NCI-H1092 treated with DMSO at 0.1 percent for 48 hours (cell line): ENCODE data around the gene UGT3A2.

Experiments used
- DNase-seq: peaks from one replicate; lab custom pipeline; 2025; lab: John Stamatoyannopoulos, UW

Gene UGT3A2, protein sequence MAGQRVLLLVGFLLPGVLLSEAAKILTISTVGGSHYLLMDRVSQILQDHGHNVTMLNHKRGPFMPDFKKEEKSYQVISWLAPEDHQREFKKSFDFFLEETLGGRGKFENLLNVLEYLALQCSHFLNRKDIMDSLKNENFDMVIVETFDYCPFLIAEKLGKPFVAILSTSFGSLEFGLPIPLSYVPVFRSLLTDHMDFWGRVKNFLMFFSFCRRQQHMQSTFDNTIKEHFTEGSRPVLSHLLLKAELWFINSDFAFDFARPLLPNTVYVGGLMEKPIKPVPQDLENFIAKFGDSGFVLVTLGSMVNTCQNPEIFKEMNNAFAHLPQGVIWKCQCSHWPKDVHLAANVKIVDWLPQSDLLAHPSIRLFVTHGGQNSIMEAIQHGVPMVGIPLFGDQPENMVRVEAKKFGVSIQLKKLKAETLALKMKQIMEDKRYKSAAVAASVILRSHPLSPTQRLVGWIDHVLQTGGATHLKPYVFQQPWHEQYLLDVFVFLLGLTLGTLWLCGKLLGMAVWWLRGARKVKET

DNA sequence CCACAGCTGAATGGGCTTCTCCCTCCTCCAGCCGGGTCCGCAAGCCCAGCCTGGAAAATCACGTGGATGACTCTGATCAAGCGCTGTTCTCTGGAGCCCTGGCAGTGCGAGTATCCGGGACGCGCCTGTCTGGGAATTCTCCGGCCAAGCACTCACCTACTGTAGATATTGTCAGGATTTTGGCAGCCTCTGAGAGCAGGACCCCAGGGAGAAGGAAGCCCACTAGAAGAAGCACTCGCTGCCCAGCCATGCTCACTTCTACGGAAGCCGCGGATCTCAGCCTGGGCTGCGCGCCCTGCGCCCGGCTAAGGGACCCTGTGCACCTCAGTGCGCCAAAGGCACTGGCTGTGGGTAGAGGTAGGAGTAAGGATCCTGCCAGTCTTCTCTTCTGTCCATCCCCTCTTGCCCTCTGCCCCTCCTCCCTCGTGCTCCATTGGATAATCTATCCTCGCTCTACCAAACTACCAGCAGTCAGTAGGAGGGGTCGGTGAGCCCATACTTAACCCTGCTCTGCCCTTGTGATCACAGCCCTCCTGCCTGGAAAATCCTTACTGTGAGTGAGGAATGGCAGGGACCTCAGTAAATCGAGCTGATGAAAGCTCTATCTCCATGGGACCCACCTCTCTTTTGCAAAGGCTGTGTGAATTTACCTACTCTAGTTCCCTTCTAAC lies at the start of gene UGT3A2:
Gene UGT3A2, minus strand, starts transcription at position 343 of the 671 bp plus-strand sequence. Its CDS starts 93 bp downstream, at position 250.
- DNase-seq = no peak

- no peak for DNase-seq
Observed at GRCh38 chr5:36111238-36111637, 44.6 kb upstream of the UGT3A2 start.

DNA sequence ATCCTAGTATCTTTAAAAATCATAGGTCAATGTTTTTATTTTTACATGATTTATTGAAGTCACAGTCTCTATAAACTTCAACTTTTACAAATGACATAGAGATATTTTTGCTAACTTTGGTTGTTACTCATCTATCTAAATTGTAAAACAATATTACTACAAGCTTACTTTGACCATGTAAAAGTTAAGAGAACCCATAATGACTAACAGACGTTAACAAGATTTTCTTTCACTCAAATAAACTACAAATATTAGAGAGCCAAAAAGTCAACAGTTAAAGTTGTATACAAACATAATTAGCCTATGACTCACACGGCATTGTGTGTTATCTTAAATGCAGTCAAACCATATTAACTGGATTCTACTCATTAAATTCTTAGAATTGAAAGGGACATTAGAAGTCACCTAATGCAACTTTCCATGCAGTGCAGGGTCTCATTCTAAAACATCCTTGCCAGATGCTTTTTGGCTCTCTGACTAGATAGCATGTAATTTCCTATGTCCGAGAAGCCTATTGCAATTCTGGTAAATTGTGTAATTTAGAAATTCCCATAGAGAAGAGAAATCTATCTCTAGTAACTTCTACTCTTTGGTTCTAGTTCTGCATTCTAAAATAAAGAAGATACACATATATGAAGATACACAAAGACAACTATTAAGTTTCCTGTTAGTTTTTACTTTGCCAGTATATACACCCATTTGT lies 42.2 kb upstream of the UGT3A2 start:
- DNase-seq = no peak

DNA sequence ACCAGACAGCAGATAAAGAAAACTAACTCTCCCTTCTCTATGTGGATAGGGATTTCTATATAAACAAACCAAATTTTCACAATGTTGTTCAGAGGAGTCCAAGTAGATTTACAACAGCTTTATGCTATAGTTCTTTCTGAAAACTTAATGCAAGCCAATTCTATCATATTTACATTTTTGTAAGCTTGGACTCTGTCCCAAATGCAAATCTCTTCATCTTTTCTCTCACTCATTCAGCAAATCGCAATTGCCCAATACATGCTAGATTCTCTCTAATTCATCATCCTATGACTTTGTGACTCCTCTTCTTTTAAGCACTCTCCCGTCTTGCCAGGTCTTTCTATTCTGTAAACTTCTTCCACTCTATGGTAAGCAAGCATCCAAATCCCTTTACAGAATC lies 39.1 kb upstream of the UGT3A2 start:
- no peak for DNase-seq

DNA sequence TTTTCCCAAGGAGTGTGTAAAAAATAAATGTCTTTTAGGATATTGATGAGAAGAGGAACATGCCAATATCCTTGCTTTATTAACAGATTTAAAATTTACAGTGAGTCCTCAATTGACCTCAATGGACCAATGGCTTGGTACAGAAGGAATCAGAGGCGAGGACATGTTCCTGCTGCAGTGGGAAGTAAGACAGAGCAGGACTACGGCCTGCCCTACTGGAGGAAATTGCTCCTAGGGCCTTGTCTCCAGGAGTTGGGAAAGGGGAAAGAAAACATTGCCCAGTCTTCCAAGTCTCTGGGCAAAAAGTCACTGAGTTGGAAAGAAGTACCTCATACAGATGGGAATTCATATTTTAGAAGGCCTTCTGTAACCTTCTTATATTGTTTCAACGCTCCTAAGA lies 33.1 kb upstream of the UGT3A2 start:
- DNase-seq = no peak

- no peak for DNase-seq
Observed at GRCh38 chr5:36096486-36096885, 29.8 kb upstream of the UGT3A2 start.

DNA sequence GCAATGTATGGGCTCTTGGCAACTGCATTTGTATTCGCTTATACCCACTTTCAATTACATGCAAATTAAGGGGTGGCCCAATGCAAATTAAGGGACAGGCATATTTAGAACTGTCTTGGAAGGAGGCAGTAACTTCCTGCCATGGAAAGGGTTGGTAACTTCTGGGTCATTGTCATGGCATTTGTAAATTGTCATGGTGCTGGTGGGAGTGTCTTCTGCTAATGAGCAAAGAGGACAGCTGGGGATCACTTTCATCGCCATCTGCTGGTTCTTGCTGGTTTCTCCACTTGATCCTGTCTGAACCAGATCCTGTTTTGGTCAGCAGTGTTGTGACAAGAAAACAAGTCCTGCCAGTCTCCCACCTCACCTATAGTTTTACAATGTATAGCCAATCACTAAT lies 23.3 kb upstream of the UGT3A2 start:
- no peak for DNase-seq

- DNase-seq = peak; percentile 68
Observed at GRCh38 chr5:36079200-36079781, 12.6 kb upstream of the UGT3A2 start.

DNA sequence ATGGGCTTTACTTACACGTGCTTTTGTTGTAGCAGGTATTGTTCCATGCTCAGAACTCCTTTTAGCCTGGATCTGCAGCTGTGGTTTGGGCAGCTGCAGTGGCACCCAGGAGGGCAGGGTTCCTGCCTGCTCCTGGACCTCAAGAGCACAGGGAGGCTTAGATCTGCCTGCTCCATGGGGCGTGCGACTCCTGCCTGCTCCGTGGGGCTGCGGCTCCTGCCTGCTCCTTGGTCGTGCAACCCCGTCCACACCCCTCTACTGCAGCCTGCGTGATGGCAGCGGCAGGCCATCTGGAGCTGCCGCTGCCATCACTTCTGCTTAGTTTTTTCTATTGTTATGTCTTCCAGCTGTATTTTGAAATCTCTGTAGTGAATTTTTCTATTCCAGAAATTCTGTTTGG lies 11.7 kb upstream of the UGT3A2 start:
- DNase-seq = no peak

GRCh38 chr5:36073595-36074216 lies 7.0 kb upstream of the UGT3A2 start:
- peak; percentile 2 for DNase-seq

- no peak for DNase-seq
Observed at GRCh38 chr5:36070687-36071571, 4.2 kb upstream of the UGT3A2 start.

DNA sequence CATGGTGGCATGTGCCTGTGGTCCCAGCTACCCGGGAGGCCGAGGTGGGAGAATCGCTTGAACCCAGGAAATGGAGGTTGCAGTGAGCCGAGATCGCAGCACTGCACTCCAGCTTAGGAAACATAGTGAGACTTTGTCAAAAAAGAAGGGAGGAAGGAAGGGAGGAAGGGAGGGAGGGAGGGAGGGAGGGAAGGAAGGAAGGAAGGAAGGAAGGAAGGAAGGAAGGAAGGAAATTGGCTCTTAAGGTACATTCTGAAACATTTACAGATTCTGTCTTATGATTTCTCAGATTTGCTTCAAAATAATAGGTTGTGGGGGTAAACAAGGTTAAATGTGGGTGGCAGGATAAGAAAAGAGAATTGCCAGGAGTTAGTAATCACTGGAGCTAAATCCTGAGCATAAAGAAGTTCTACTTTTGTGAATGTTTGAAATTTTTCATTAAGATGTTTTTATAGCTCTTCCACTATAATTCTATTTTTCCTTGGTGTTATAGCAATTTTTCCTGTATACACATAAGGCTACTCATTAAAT lies 2.1 kb upstream of the UGT3A2 start:
- DNase-seq = no peak

DNA sequence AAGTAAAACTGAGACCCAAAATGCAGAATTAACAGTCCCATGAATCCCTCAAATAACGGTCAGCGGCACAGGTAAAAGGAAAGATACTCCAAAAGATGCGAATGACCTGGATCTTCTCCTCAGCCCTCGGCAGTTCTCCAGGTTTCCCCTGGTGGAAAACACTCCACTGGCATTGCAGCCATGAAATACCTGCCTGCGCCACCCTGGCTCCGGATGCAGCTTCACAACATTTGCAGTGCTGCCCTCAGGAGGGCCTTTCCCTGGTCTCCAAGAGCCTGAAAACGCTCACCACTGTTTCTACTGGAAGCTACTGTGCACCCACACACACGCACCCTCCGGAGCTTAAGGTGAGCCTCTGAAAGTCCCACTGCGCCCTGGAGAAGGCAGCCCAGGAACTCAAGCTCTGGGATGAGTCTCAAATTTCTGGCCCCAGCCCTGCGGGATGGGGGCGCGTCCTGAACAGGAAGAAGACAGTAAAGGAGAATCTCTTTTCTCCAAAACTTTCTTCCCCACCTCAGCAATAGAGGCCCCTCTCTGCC lies 612 bp downstream of the UGT3A2 start:
- DNase-seq = no peak

- no peak for DNase-seq
Observed at GRCh38 chr5:36060420-36060887, 6.2 kb downstream of the UGT3A2 start.

DNA sequence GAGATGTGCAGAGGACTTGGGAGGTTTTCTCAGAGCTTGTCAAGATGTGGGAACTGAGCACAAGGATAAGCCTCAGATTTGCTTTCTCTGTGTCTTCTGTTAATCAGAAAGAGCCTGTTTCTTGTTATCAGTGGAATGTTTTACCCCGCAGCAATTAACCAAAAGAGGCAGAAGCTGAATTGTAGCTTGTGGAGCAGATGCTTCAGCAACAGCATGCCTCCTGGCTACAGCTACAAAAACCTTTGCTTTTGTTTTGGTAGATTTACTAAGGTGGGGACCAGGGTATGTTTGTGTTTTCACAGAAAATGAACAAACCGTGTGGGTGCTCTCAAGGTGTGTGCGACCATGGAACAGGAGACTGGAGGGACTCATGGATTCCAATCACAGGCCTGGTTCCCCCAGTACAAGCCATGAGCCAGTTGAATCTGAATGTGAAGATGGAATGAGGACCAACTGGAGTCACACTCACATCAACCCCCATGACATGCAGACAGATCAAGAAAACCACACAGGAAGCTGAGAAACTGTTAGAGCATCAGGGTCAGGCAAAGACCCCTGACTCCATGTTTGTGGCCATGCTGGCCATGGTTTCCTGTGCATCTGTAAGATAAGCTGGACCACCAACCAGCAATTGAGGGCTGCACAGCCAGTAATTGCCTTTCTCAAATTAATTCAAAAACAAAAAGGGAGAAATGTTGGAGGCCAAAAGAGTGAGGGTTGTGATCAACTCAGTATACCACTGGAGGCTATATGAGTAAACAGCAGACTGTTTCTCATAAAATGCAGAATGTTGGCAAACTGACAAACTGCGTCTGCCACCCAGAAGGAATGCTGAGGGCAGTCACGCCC lies 6.9 kb downstream of the UGT3A2 start:
- DNase-seq = no peak

DNA sequence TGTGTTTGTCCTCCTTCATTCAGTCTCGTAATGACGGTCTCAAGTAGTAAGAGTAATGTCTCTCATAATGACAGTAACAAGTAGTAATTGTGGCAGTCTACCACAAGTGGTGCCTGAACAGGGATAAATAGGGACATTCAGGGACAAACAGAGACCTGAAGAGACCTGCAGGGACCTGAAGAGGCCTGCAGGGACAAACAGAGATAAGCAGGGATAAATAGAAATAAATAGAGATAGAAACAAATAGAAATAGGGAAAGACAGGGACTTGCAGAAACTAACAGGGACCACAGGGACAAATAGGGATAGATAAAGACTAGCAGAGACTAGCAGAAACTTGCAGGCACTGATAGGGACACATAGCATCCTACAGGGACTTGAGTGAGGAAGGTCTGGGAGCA lies 7.9 kb downstream of the UGT3A2 start:
- DNase-seq = no peak

- DNase-seq = no peak
Observed at GRCh38 chr5:36057386-36057785, 9.3 kb downstream of the UGT3A2 start.

DNA sequence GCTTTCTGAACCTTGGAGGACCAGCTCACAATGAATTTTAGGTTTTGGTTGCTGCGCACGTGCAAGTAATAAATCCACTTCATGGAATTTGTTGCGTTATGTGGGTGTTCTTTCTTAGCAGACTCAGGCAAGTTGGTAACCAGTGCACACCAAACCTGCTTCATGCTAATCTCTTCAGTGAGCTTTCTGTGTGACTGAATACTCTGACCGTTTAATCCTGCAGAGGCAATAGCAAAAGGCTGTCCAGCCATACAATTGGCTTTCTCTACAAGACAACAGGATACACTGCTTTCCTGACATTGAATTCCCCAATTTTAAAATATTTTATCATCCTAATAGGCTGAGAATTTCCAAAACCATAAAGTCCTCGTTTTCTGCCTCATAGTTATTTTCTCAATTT lies 10.3 kb downstream of the UGT3A2 start:
- no peak for DNase-seq

- no peak for DNase-seq
Observed at GRCh38 chr5:36055984-36056383, 10.7 kb downstream of the UGT3A2 start.
